Measurements from ENCODE around the gene RSPRY1.

Gene RSPRY1

DNA sequence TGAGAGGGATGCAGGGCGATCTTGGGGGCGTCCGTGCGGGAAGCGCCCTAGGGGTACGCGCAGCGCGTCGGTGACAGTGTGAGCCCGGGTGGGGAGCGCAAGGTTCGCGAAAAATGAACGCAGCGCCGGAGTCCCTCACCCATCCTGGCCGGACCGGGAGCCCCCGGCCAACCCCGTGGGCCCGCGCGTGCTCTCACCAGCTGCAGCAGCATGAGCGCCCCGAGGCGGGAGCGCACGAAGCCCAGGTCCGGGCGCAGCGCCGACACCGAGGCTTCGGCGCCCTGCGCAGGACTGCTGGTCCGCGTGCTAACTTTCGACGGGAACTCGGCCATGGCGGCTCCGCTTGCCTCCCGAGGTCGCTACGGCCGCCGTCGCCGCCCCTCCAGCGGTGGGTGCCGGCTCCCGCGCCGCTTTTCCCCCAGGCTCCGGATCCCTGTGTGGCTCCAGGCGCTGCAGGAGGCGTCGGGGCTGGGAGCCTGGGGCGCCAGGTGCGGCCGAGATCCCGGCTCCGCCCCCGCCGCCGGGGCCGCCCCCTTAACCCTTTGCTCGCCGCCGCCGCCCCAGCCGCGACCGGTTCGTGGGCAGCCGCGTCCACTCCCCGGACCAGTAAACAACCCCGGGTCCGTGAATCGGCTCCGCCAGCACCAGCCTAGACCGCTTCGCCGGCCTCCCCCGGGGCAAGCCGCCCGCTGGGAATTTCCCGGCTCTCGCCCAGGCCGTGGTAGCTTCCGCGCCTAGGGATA, 98.3 kb downstream of the RSPRY1 start, which contains the start of gene PLLP:
Gene PLLP (minus strand): TSS at position 464 of the 743 bp plus-strand sequence. CDS start 132 bp downstream, at position 332.
- peaks cover 22% of the 10 kb centered on the region for H3K4me1 Mint-ChIP-seq (ENCODE audit: low read depth)

DNA sequence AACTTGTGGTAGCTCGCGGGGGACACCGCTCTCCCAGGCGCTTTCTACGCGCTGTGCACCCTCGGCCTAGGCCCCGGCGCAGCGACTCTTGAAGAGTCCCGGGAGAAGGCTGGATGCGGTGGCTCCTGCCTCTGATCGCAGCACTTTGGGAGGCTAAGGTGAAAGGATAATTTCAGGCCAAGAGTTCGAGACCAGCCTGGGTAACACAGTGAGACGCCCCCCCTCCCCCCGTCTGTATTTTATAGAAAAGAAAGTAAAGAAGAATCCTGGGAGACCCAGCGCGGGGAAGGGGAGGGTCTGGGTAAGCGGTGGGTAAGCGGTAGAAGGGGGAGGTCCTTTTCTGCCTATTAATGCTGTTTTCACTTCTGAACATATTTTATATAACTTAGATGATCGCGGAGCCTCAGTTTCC, 98.8 kb downstream of the RSPRY1 start:
- H3K27ac Mint-ChIP-seq = no peak overlapping the region

More for the DNA sequence above, 98.3 kb downstream of the RSPRY1 start, which contains the start of gene PLLP:
- H3K27ac Mint-ChIP-seq = no peak within 1 kb of the TSS
- no peaks in the 10 kb centered on the region for H3K9me3 Mint-ChIP-seq
- no peaks in the 10 kb centered on the region for H3K36me3 Mint-ChIP-seq (ENCODE audit: low read depth)
- H3K27me3 Mint-ChIP-seq (ENCODE audit: low read depth) = peaks cover 39% of the 10 kb centered on the region
- H3K4me3 Mint-ChIP-seq = peak within 1 kb of the TSS; percentile 81

DNA sequence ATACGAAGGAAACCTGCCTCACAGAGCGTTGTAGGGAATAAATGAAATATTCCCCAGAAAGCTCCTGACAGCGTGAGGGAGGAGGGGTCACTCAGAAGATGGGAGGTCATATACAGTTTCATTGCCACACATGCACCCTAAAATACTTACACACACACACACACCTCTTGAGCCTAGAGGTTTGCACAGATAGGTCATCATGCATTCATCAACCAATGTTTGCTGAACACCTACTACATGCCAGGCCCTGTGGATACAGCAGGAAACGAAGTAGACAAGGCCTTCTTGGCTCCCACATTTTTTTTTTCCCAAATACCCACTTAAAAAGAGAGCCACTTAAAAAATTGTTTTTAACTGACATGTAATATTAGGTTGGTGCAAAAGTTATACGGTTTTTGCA, 99.2 kb downstream of the RSPRY1 start:
- Mint-ChIP-seq H3K27ac (no peak overlapping the region), H3K9me3 (no peaks in the 10 kb centered on the region), H3K36me3 (ENCODE audit: low read depth) (no peaks in the 10 kb centered on the region), H3K4me3 (no peak overlapping the region), H3K4me1 (ENCODE audit: low read depth) (peaks cover 27% of the 10 kb centered on the region), H3K27me3 (ENCODE audit: low read depth) (peaks cover 38% of the 10 kb centered on the region)

More for the DNA sequence above, 98.8 kb downstream of the RSPRY1 start:
- H3K27me3 Mint-ChIP-seq (ENCODE audit: low read depth) = peaks cover 39% of the 10 kb centered on the region
- H3K9me3 Mint-ChIP-seq = no peaks in the 10 kb centered on the region
- H3K4me3 Mint-ChIP-seq = peak overlapping the region; percentile 70
- no peaks in the 10 kb centered on the region for H3K36me3 Mint-ChIP-seq (ENCODE audit: low read depth)
- H3K4me1 Mint-ChIP-seq (ENCODE audit: low read depth) = peaks cover 25% of the 10 kb centered on the region

DNA sequence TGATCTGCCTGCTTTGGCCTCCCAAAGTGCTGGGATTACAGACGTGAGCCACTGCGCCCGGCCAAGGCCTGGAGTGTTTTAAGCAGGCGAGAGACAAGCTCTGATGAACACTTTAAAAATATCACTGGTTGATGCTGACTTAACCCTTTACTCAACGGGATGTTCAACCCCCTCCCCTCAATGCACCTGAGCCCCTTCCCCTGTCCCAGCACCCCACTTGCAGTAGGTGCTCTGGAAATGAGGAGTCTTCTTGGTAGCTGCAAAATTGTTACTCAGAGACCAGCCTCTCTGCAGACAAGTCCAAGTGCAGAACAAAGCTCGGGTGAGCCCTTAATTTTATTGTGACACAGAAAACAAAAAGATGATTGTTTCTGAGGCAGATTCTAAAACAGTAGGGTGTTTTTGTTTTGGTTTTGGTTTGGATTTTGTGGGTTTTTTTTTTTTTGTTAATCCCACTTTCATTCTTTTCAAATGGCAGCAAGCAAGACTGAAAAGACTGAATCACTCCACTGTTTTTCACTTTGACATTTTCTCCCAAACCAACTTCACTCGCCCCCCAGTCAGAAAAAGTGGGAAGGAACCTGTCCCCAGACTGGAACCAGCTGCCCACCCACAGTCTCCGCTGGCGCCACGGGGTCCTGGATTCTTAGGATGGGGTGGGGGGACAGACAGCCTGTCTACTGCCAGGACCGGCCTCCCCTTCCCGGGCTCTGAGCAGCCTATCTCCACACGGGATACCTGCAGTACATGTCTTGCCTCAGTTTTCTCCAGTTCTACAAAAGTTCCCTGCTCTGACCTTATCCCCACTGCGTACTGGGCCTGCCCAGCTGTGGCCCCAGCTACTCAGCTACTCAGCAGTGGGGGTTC, 103.5 kb downstream of the RSPRY1 start:
- Mint-ChIP-seq H3K27me3 (ENCODE audit: low read depth) (peaks cover 7% of the 10 kb centered on the region), H3K4me3 (no peak overlapping the region), H3K36me3 (ENCODE audit: low read depth) (no peaks in the 10 kb centered on the region), H3K9me3 (no peaks in the 10 kb centered on the region), H3K27ac (peak overlapping the region; percentile 59), H3K4me1 (ENCODE audit: low read depth) (peaks cover 16% of the 10 kb centered on the region)

Data from T-helper 1 cell treated with Interleukin-12 subunit alpha and Interleukin-12 subunit beta and Interleukin-4 antibody, amounts not matched to agents 30 μg/mL and 1 μg/mL, for 36 hours (primary cell).